Measurements from ENCODE around the gene GOLGA2. TPM values are rescaled to one million over a fixed set of nuclear protein-coding genes. Genes with fewer than 3 reads are reported as not detected.
A peak's percentile ranks its signal among the peaks of the same experiment; 100 is the strongest.

The GOLGA2 gene
- total and polyA plus RNA-seq, 2 donors (not counting 1 experiment from before 2014, with no cell fraction given): 118 to 126 TPM

GRCh38 chr9:128296340-128297220 is 20.8 kb upstream of the GOLGA2 start:
- no peak overlapping the region for H3K27ac ChIP-seq (ENCODE audit: insufficient read depth, low read length)
- H3K79me2 ChIP-seq (ENCODE audit: control insufficient read depth, insufficient read depth, low read length): no peaks in the 10 kb centered on the region
- no peaks in the 10 kb centered on the region for H3K36me3 ChIP-seq (ENCODE audit: control insufficient read depth, insufficient read depth, low read length)
- TF ChIP-seq EZH2 (IDR thresholded peaks at IDR 0.05; ENCODE audit: low read length, missing control alignments) (no peak), CTCF (conservative IDR thresholded peaks at IDR 0.05 in 1 of 2, IDR thresholded peaks at IDR 0.05 in 1 of 2; ENCODE audit: low read depth in 1 of 2, low read length in 2 of 2) (no peak)
- no peak overlapping the region for H3K9ac ChIP-seq (ENCODE audit: insufficient read depth, low read length)
- H2AFZ ChIP-seq (ENCODE audit: low read length): no peak overlapping the region
- no peak overlapping the region for H3K4me3 ChIP-seq (replicated peaks in 1 of 4; ENCODE audit: control extremely low read depth in 1 of 4, insufficient read depth in 1 of 4, low read depth in 3 of 4, low read length in 4 of 4)
- H3K4me2 ChIP-seq (ENCODE audit: extremely low read depth, insufficient read depth, low read length): no peak overlapping the region
- H3K4me1 ChIP-seq (ENCODE audit: control insufficient read depth, extremely low read depth, insufficient read depth, low read length): peaks cover 6% of the 10 kb centered on the region
- DNase-seq (ENCODE audit: low read depth in 2 of 2): peak in 1 of 2 donors; percentile 11
- H3K9me3 ChIP-seq (ENCODE audit: control insufficient read depth, insufficient read depth, low read depth, low read length): no peaks in the 10 kb centered on the region
- no peaks in the 10 kb centered on the region for H3K27me3 ChIP-seq (ENCODE audit: control insufficient read depth, insufficient read depth, low read length)
- H4K20me1 ChIP-seq (ENCODE audit: control insufficient read depth, extremely low read depth, insufficient read depth, low read length): no peaks in the 10 kb centered on the region

DNA sequence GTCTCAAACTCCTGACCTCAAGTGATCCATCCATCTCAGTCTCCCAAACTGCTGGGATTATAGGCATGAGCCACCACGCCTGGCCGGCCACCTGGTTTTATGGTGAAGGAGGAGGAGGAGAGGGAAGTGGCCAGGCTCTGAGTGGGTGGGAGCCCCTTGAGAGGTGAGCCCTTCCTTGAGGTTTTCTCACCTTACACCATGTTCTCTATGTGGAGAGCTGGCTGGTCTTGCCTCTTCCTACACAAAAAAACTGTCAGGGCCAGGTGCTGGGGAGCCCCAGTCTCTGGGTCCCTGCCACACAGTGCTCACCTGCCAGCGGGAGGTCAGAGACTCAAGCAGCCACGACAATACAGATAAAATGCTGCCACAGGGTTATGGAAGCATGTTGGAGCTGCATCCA is 18.3 kb upstream of the GOLGA2 start:
- no peak for DNase-seq (ENCODE audit: low read depth in 2 of 2)
- no peaks in the 10 kb centered on the region for H4K20me1 ChIP-seq (ENCODE audit: control insufficient read depth, extremely low read depth, insufficient read depth, low read length)
- H3K4me3 ChIP-seq (replicated peaks in 1 of 4; ENCODE audit: control extremely low read depth in 1 of 4, insufficient read depth in 1 of 4, low read depth in 3 of 4, low read length in 4 of 4): no peak overlapping the region
- no peaks in the 10 kb centered on the region for H3K79me2 ChIP-seq (ENCODE audit: control insufficient read depth, insufficient read depth, low read length)
- H3K27me3 ChIP-seq (ENCODE audit: control insufficient read depth, insufficient read depth, low read length): no peaks in the 10 kb centered on the region
- no peak overlapping the region for H3K4me2 ChIP-seq (ENCODE audit: extremely low read depth, insufficient read depth, low read length)
- H3K9ac ChIP-seq (ENCODE audit: insufficient read depth, low read length): no peak overlapping the region
- H3K4me1 ChIP-seq (ENCODE audit: control insufficient read depth, extremely low read depth, insufficient read depth, low read length): peaks cover 6% of the 10 kb centered on the region
- no peak overlapping the region for H2AFZ ChIP-seq (ENCODE audit: low read length)
- no peaks in the 10 kb centered on the region for H3K36me3 ChIP-seq (ENCODE audit: control insufficient read depth, insufficient read depth, low read length)
- no peaks in the 10 kb centered on the region for H3K9me3 ChIP-seq (ENCODE audit: control insufficient read depth, insufficient read depth, low read depth, low read length)
- no peak overlapping the region for H3K27ac ChIP-seq (ENCODE audit: insufficient read depth, low read length)
- no peak for TF ChIP-seq CTCF (conservative IDR thresholded peaks at IDR 0.05 in 1 of 2, IDR thresholded peaks at IDR 0.05 in 1 of 2; ENCODE audit: low read depth in 1 of 2, low read length in 2 of 2)
- no peak for TF ChIP-seq EZH2 (IDR thresholded peaks at IDR 0.05; ENCODE audit: low read length, missing control alignments)

- peaks cover 6% of the 10 kb centered on the region for H3K4me1 ChIP-seq (ENCODE audit: control insufficient read depth, extremely low read depth, insufficient read depth, low read length)
Observed at GRCh38 chr9:128293091-128293490, 17.3 kb upstream of the GOLGA2 start.

More at GRCh38 chr9:128293091-128293490, 17.3 kb upstream of the GOLGA2 start:
- no peaks in the 10 kb centered on the region for H3K79me2 ChIP-seq (ENCODE audit: control insufficient read depth, insufficient read depth, low read length)
- H4K20me1 ChIP-seq (ENCODE audit: control insufficient read depth, extremely low read depth, insufficient read depth, low read length): no peaks in the 10 kb centered on the region
- no peak overlapping the region for H3K4me2 ChIP-seq (ENCODE audit: extremely low read depth, insufficient read depth, low read length)
- H3K9me3 ChIP-seq (ENCODE audit: control insufficient read depth, insufficient read depth, low read depth, low read length): no peaks in the 10 kb centered on the region
- H3K9ac ChIP-seq (ENCODE audit: insufficient read depth, low read length): no peak overlapping the region
- H2AFZ ChIP-seq (ENCODE audit: low read length): no peak overlapping the region
- DNase-seq (ENCODE audit: low read depth in 2 of 2): no peak
- H3K4me3 ChIP-seq (replicated peaks in 1 of 4; ENCODE audit: control extremely low read depth in 1 of 4, insufficient read depth in 1 of 4, low read depth in 3 of 4, low read length in 4 of 4): no peak overlapping the region
- H3K27ac ChIP-seq (ENCODE audit: insufficient read depth, low read length): no peak overlapping the region
- H3K27me3 ChIP-seq (ENCODE audit: control insufficient read depth, insufficient read depth, low read length): no peaks in the 10 kb centered on the region
- H3K36me3 ChIP-seq (ENCODE audit: control insufficient read depth, insufficient read depth, low read length): peaks cover 3% of the 10 kb centered on the region
- TF ChIP-seq CTCF (conservative IDR thresholded peaks at IDR 0.05 in 1 of 2, IDR thresholded peaks at IDR 0.05 in 1 of 2; ENCODE audit: low read depth in 1 of 2, low read length in 2 of 2) (no peak), EZH2 (IDR thresholded peaks at IDR 0.05; ENCODE audit: low read length, missing control alignments) (no peak)

All from fibroblast of lung (primary cell).